Measurements from ENCODE around the gene CLCA2. TPM values are rescaled to one million over a fixed set of nuclear protein-coding genes. Genes with fewer than 3 reads are reported as not detected.

CLCA2 gene
- total RNA-seq, 1 experiment from 2014 or later = not detected

DNA sequence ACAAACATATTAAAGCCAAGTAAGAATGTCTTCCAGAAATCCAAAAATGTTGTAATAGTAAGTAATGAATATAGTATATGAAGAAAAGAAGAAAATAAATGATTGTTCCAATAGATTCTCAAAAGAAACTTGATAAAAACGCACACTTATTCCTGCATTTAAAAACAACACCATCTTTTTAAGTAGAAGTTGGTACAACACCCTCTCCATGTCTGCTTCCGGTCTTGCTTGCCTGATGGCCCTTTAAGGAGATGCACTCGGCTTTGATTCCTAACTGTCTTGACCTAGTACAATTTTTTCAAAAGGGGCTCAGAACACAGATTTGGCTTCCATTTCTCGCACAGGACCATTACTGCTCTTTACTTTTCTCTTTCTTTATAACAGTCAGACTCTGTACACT is 53.7 kb downstream of the CLCA2 start:
- no peak overlapping the region for H2AK5ac ChIP-seq (ENCODE audit: insufficient read length, low read length)

More for the DNA sequence above, 53.7 kb downstream of the CLCA2 start:
- Histone ChIP-seq H3K27ac (ENCODE audit: insufficient read length, low read depth, low read length) (no peak overlapping the region), H2BK12ac (ENCODE audit: insufficient read length, low read depth, low read length) (no peak overlapping the region), H2BK120ac (ENCODE audit: low read depth, low read length, poor library complexity, severe bottlenecking) (no peak overlapping the region), H3K18ac (ENCODE audit: insufficient read length, low read depth, low read length) (no peak overlapping the region), H3K9ac (ENCODE audit: extremely low read depth, insufficient read length, low read length) (no peak overlapping the region), H3T11ph (ENCODE audit: low read length) (no peak overlapping the region), H2BK5ac (ENCODE audit: insufficient read length, low read length) (no peak overlapping the region), H4K8ac (replicated peaks; ENCODE audit: insufficient read length, low read depth, low read length) (no peak overlapping the region), H3K4me2 (ENCODE audit: insufficient read depth, insufficient read length, low read length) (no peak overlapping the region), H3K4me1 (ENCODE audit: insufficient read depth, low read length) (no peaks in the 10 kb centered on the region), H3K79me2 (ENCODE audit: insufficient read depth, low read length) (no peaks in the 10 kb centered on the region), H4K20me1 (ENCODE audit: control insufficient read depth, insufficient read depth, insufficient read length) (no peaks in the 10 kb centered on the region), H3K27me3 (ENCODE audit: insufficient read depth, low read length) (no peaks in the 10 kb centered on the region), H3K23ac (ENCODE audit: insufficient read length, low read depth, low read length) (no peak overlapping the region), H4K91ac (ENCODE audit: insufficient read length, low read depth, low read length) (no peak overlapping the region), H2BK15ac (ENCODE audit: low read depth, low read length) (no peak overlapping the region), H3K56ac (ENCODE audit: insufficient read length, low read depth, low read length) (no peak overlapping the region), H3K9me3 (ENCODE audit: control insufficient read depth, low read depth, low read length) (no peaks in the 10 kb centered on the region), H3K79me1 (ENCODE audit: insufficient read depth, low read depth, low read length, poor library complexity, severe bottlenecking) (no peaks in the 10 kb centered on the region), H2BK20ac (ENCODE audit: low read depth, low read length, poor library complexity, severe bottlenecking) (no peak overlapping the region), H3K4ac (ENCODE audit: low read depth, low read length) (no peak overlapping the region), H3K23me2 (ENCODE audit: insufficient read length, low read depth, low read length, poor library complexity, severe bottlenecking) (no peaks in the 10 kb centered on the region), H4K5ac (ENCODE audit: insufficient read length, low read depth, low read length) (no peak overlapping the region), H3K14ac (ENCODE audit: insufficient read depth, low read length) (no peak overlapping the region), H2AFZ (ENCODE audit: low read length) (no peak overlapping the region)
- no peak overlapping the region for H3K27ac Mint-ChIP-seq
- no peaks in the 10 kb centered on the region for H3K27me3 Mint-ChIP-seq (ENCODE audit: low read depth)
- no CpG with 5 or more reads among the region's 4 CpGs for WGBS (ENCODE audit: extremely low coverage, insufficient read length, low lambda C conversion rate)
- TF ChIP-seq, protein P1, sequence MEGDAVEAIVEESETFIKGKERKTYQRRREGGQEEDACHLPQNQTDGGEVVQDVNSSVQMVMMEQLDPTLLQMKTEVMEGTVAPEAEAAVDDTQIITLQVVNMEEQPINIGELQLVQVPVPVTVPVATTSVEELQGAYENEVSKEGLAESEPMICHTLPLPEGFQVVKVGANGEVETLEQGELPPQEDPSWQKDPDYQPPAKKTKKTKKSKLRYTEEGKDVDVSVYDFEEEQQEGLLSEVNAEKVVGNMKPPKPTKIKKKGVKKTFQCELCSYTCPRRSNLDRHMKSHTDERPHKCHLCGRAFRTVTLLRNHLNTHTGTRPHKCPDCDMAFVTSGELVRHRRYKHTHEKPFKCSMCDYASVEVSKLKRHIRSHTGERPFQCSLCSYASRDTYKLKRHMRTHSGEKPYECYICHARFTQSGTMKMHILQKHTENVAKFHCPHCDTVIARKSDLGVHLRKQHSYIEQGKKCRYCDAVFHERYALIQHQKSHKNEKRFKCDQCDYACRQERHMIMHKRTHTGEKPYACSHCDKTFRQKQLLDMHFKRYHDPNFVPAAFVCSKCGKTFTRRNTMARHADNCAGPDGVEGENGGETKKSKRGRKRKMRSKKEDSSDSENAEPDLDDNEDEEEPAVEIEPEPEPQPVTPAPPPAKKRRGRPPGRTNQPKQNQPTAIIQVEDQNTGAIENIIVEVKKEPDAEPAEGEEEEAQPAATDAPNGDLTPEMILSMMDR (conservative IDR thresholded peaks at IDR 0.05) = no peak
- no peaks in the 10 kb centered on the region for H3K36me3 Mint-ChIP-seq (ENCODE audit: insufficient read depth in 1 of 3, low read depth in 3 of 3)
- no peaks in the 10 kb centered on the region for H3K9me3 Mint-ChIP-seq
- peaks cover 13% of the 10 kb centered on the region in 2 experiments for H3K4me1 Mint-ChIP-seq
- DNase-seq = no peak
- no peak overlapping the region for H3K4me3 Mint-ChIP-seq

Data from H9 (cell line).